ENCODE results near the gene BAAT. TPM values are rescaled to one million over a fixed set of nuclear protein-coding genes. Genes with fewer than 3 reads are reported as not detected.

BAAT gene
- total and polyA plus RNA-seq, 2 of the 4 experiments (the other 2 are of a cell fraction), result not detected

DNA sequence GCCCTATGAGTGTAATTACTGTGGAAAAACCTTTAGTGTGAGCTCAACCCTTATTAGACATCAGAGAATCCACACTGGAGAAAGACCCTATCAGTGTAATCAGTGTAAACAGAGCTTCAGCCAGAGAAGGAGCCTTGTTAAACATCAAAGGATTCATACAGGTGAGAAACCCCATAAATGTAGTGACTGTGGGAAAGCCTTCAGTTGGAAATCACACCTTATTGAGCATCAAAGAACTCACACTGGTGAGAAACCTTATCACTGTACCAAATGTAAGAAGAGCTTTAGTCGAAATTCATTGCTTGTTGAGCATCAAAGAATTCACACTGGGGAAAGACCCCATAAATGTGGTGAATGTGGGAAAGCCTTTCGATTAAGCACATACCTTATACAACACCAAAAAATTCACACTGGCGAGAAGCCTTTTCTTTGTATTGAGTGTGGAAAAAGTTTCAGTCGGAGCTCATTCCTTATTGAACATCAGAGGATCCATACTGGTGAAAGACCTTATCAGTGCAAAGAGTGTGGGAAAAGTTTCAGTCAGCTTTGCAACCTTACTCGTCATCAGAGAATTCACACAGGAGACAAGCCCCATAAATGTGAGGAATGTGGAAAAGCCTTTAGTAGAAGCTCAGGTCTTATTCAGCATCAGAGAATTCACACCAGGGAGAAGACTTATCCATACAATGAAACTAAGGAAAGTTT, 23.7 kb upstream of the BAAT start:
- peaks cover 0 to 9% of the 10 kb centered on the region in 2 experiments; a peak in 1 of 4 replicates for H3K79me1 ChIP-seq (ENCODE audit: low read depth in 1 of 2, low read length in 2 of 2)
- no peak overlapping the region for H3K56ac ChIP-seq (ENCODE audit: extremely low read depth, insufficient read depth, low read length)
- H3K9me1 ChIP-seq (ENCODE audit: insufficient read depth, low read length), result no peaks in the 10 kb centered on the region
- no peak overlapping the region for H2AK9ac ChIP-seq (replicated peaks; ENCODE audit: low read depth, low read length, poor library complexity)
- H3K9ac ChIP-seq (ENCODE audit: low read depth, low read length), result no peak overlapping the region
- TSS peak; percentile 18 for BruUV-seq (replicated peaks)
- no peak overlapping the region for H3K4ac ChIP-seq (ENCODE audit: low read depth, low read length)
- H2AK5ac ChIP-seq (ENCODE audit: low read depth, low read length), result no peak overlapping the region
- no peaks in the 10 kb centered on the region for H3K27me3 ChIP-seq (ENCODE audit: control insufficient read depth, insufficient read depth, low read length)
- no peak overlapping the region for H2BK120ac ChIP-seq (ENCODE audit: low read depth, low read length)
- no peak overlapping the region for H2BK5ac ChIP-seq (ENCODE audit: low read depth, low read length, poor library complexity, severe bottlenecking)
- DNase-seq (no peak), ATAC-seq (ENCODE audit: low read depth) (no peak)
- TF ChIP-seq MXI1 (IDR thresholded peaks at IDR 0.05; ENCODE audit: borderline replicate concordance, low read depth, low read length) (no peak), RFX5 (IDR thresholded peaks at IDR 0.05; ENCODE audit: low read depth, low read length) (no peak), FOS (IDR thresholded peaks at IDR 0.05; ENCODE audit: low read depth, low read length) (no peak), RCOR1 (IDR thresholded peaks at IDR 0.05; ENCODE audit: insufficient replicate concordance, low read length) (no peak), NFE2L2 (IDR thresholded peaks at IDR 0.05; ENCODE audit: low read depth, low read length) (no peak), POLR2A (IDR thresholded peaks at IDR 0.05; ENCODE audit: low read depth, low read length) (no peak), CEBPB (IDR thresholded peaks at IDR 0.05; ENCODE audit: low read depth, low read length) (no peak), SMC3 (IDR thresholded peaks at IDR 0.05; ENCODE audit: low read depth, low read length) (no peak), BHLHE40 (IDR thresholded peaks at IDR 0.05; ENCODE audit: low read depth, low read length) (no peak), CHD1 (IDR thresholded peaks at IDR 0.05; ENCODE audit: low read depth, low read length) (no peak), MAZ (IDR thresholded peaks at IDR 0.05; ENCODE audit: borderline replicate concordance, low read depth, low read length) (no peak), RAD21 (IDR thresholded peaks at IDR 0.05; ENCODE audit: low read length) (no peak), MAFK (IDR thresholded peaks at IDR 0.05; ENCODE audit: low read depth, low read length) (no peak)
- TF ChIP-seq, protein P1, sequence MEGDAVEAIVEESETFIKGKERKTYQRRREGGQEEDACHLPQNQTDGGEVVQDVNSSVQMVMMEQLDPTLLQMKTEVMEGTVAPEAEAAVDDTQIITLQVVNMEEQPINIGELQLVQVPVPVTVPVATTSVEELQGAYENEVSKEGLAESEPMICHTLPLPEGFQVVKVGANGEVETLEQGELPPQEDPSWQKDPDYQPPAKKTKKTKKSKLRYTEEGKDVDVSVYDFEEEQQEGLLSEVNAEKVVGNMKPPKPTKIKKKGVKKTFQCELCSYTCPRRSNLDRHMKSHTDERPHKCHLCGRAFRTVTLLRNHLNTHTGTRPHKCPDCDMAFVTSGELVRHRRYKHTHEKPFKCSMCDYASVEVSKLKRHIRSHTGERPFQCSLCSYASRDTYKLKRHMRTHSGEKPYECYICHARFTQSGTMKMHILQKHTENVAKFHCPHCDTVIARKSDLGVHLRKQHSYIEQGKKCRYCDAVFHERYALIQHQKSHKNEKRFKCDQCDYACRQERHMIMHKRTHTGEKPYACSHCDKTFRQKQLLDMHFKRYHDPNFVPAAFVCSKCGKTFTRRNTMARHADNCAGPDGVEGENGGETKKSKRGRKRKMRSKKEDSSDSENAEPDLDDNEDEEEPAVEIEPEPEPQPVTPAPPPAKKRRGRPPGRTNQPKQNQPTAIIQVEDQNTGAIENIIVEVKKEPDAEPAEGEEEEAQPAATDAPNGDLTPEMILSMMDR (conservative IDR thresholded peaks at IDR 0.05; ENCODE audit: low read depth, low read length), result no peak
- TF ChIP-seq, protein P2, sequence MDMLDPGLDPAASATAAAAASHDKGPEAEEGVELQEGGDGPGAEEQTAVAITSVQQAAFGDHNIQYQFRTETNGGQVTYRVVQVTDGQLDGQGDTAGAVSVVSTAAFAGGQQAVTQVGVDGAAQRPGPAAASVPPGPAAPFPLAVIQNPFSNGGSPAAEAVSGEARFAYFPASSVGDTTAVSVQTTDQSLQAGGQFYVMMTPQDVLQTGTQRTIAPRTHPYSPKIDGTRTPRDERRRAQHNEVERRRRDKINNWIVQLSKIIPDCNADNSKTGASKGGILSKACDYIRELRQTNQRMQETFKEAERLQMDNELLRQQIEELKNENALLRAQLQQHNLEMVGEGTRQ (IDR thresholded peaks at IDR 0.05; ENCODE audit: low read depth, low read length), result no peak
- TF ChIP-seq, protein P3, sequence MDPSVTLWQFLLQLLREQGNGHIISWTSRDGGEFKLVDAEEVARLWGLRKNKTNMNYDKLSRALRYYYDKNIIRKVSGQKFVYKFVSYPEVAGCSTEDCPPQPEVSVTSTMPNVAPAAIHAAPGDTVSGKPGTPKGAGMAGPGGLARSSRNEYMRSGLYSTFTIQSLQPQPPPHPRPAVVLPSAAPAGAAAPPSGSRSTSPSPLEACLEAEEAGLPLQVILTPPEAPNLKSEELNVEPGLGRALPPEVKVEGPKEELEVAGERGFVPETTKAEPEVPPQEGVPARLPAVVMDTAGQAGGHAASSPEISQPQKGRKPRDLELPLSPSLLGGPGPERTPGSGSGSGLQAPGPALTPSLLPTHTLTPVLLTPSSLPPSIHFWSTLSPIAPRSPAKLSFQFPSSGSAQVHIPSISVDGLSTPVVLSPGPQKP (IDR thresholded peaks at IDR 0.05; ENCODE audit: borderline replicate concordance, low read depth, low read length), result no peak
- no peak overlapping the region for H3K4me3 ChIP-seq (ENCODE audit: insufficient read depth, low read depth, low read length)
- POLR2A ChIA-PET (ENCODE audit: unreplicated experiment), result no interaction called here
- H2AFZ ChIP-seq (replicated peaks; ENCODE audit: low read length, poor library complexity), result no peak overlapping the region
- no peaks in the 10 kb centered on the region for H3K4me1 ChIP-seq (ENCODE audit: control insufficient read depth, insufficient read depth, low read length)
- WGBS, 2 experiments (ENCODE audit: extremely low coverage in 2 of 2, insufficient read length in 1 of 2), result no CpG with 5 or more reads among the region's 5 CpGs
- H3K14ac ChIP-seq (replicated peaks; ENCODE audit: low read depth, low read length), result no peak overlapping the region
- no peak overlapping the region for H3K23ac ChIP-seq (ENCODE audit: low read depth, low read length)
- H2BK20ac ChIP-seq (ENCODE audit: low read depth, low read length), result no peak overlapping the region
- intact Hi-C loops (cut with micrococcal nuclease) (no loop called here), dilution Hi-C loops (cut with HindIII; ENCODE audit: low sequenced_read_pairs, unreplicated experiment) (no loop called here), in situ Hi-C loops (cut with MboI; ENCODE audit: low sequenced_read_pairs) (no loop called here)
- no peak overlapping the region for H4K8ac ChIP-seq (ENCODE audit: low read depth in 2 of 2, low read length in 2 of 2)
- H3K4me2 ChIP-seq (ENCODE audit: low read depth, low read length), result no peak overlapping the region
- H4K91ac ChIP-seq (ENCODE audit: insufficient read depth, low read depth, low read length), result no peak overlapping the region
- peaks cover 35% of the 10 kb centered on the region for H3K36me3 ChIP-seq (ENCODE audit: control insufficient read depth, insufficient read depth, low read length)
- H3K27ac ChIP-seq (ENCODE audit: insufficient read depth, low read length), result no peak overlapping the region
- peaks cover 64% of the 10 kb centered on the region for H3K9me3 ChIP-seq (ENCODE audit: control insufficient read depth, insufficient read depth, low read length)
- CTCF ChIA-PET, result no interaction called here
- no peaks in the 10 kb centered on the region for H4K20me1 ChIP-seq (ENCODE audit: insufficient read depth, low read length)
- H3K18ac ChIP-seq (ENCODE audit: low read depth, low read length), result no peak overlapping the region
- no peak overlapping the region for H4K5ac ChIP-seq (ENCODE audit: low read depth, low read length)
- H2BK15ac ChIP-seq (ENCODE audit: low read depth, low read length), result no peak overlapping the region

All from IMR-90 (cell line).